MV-4-11 (cell line): ENCODE data around the gene SLC25A21.

Experiments
- DNase-seq: peaks from one replicate; lab custom pipeline; 2025; lab: John Stamatoyannopoulos, UW

Gene SLC25A21

DNA sequence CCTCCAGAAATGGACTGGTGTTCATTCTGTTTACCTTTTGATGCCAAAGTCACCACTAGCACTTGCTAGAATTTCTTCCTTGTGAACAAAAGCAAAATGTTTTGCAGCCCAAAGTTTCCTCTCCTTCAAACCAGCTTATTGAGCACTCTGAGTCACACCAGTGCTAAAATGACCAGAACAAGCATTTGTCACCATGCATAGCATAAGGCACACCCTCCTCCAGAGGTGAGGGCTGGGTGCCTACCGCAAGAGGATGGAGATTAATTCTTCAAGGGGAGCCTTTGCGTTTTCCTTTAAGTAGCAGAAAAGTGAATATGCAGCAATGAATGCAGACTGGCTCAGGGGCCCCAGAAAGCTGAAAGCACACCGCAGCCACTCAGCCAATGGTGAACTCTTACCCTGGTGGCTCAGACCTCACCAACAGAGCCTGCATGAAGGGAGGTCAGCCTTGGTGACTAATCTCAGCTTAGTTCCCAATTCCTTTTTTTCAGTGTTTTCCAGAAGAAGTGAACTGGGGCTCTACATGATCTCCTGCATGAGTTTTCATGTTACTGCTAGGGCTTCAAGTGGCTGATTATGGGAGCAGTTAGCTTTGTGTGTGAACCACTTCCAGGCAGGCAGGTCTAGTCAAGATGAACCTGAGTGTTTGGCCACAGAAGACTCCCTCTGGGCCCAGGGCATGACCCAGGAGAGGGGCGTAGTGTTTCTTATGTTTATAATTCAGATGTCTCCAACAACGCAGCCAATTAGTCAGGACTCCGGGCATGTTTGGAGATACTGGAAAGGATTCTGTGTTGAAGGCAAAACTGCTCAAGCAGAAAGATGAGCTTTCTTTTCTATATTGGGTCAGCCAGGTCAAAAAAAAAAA is 414.4 kb downstream of the SLC25A21 start:
- DNase-seq: no peak

DNA sequence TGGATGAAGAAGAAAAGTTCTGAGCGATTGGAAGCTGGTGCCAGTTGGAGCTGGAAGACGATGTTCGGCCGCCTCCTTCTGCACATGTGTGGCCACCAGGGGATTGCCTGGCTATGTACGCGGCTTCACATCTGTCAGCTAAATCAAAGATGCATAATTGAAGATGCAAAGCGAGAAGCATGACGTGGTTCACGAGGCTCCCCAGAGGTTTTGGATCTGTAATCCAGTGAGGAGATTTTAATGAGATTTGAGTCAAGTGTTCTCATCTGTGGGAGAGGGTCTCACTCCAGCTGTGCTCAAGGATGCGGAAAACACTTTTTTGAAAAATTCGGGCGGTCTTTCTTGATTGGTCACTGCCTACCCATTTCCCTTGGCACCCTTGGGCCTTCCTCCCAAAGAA is 416.2 kb downstream of the SLC25A21 start:
- DNase-seq: no peak

DNA sequence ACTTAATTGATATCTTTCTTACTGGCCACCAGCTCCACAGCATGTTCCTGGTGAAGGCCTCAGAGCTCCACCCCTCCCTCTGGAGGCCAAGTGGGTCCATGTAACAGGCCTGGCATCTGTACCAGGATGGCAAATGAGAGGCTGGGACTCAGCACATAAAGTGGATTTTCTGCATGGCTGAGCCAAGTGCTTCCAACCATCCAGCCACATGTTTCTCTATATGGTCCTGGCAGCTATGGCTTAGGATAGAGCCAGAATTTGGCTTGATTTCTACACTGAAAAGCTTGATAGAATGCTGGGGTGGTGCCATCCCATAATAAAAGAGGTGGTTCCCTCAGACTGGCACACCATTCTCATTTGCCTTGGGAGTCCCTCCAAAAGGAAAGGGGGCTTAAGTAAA is 416.6 kb downstream of the SLC25A21 start:
- DNase-seq: no peak

DNA sequence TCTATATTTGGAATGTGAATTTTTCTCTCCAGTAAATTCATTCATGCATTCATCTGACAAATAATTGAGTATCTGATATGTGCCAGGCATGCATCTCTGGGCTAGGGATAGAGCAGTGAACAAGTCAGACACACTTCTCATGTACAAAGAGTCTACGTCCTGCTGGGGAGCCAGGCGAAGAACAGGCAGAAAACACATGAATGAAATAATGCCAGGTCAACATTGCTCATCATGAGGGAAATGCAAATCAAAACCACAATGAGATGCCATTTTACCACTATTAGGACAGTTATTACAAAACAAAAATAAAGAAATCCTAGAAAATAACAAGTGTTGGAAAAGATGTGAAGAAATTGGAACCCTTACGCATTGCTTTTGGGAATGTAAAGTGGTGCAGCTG is 420.5 kb downstream of the SLC25A21 start:
- no peak for DNase-seq

DNA sequence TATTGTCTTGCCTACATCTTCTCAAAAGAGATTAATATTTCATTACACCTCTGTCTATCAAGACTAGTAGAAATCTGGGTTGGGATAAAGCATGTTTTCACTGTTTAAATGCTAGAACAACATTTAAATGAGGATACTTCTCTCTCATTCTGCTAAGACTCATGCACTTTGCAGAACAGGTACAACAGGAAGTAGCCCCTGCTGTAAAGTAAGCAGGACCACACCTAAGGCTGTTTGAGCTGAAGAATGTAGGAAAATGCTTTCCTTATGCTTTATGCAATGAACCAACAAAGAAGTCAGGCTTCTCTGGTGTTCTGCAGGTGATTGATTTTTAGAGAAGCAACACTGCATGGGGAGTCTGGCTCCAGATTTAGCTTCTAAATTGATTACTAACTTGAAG is 421.3 kb downstream of the SLC25A21 start:
- no peak for DNase-seq

DNA sequence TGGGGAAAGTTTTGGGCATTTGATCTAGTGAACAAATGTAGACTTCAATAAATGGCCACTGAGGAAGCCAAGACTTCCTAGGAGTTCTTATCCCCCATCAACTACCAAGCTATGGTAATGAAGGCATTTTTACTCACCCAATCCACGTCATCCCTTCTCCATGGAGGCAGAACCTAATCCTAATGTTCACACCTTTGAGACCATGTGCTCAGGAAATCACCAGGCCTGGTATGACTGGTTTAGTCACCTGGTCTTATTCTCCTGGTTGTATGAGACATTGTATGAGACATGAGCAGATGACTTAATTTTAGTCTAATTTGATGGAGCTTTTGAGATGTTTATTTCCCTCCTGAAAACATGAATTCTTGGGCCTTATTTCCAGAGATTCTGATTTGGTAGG is 422.2 kb downstream of the SLC25A21 start:
- DNase-seq: no peak

GRCh38 chr14:36748610-36749213 is 423.7 kb downstream of the SLC25A21 start:
- no peak for DNase-seq

- DNase-seq: no peak
These were observed 424.8 kb downstream of the SLC25A21 start for GRCh38 chr14:36747411-36748184.

DNA sequence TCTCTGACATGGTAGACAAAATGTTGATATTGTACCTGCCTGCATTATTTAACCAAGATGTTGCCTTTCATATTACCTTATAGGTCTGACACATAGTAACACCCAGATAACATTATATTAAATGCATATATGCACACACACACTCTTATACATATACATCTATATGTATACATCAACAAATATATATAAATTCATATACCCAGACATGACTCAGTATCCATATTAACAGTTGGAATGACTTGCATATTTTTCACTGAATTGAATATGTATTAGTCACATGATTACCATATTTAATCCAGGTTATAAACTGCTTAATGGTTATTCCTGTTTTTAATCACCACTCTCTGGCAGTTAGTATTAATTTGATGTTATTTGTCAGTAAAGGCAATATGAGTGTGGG is 425.5 kb downstream of the SLC25A21 start:
- DNase-seq: no peak

DNA sequence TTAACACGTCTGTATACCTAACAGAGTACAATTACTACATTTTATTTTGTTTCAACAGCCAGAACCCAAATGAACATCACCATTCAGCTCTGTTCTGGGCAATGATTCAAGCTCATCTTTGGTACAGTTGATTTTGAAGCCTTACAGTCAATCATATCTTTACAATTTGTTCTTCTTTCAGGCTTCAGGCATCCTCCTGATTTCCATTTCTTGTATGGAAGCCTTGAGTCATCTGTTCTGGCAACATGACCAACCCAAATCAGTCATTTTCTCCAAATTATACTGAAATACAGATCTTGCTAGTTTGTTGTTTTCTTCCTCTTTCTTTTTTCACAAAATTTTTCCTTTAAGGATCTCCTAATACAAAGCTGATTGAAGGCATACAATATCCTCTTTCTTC is 430.5 kb downstream of the SLC25A21 start:
- DNase-seq: no peak

DNA sequence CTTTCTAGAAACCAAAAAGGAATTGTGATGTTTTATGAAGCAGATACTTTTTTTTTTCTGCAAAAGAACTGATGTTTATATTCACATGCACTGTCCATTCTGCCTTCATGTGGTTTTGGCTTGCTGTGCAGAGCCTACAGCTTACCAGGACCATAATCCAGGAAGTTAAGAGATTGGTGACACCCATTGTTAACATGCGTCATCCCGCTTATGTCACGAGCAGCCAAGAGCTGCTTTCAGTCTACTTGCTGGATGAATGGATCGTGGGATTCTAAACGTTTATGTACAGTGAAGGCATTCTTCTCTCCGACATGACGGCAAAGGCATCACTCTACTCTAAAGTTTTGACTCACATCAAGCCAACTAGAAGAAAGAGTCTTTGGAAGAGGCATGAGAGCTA is 434.1 kb downstream of the SLC25A21 start:
- DNase-seq: no peak

- DNase-seq: no peak
These were observed 446.3 kb downstream of the SLC25A21 start for GRCh38 chr14:36726128-36726527.

DNA sequence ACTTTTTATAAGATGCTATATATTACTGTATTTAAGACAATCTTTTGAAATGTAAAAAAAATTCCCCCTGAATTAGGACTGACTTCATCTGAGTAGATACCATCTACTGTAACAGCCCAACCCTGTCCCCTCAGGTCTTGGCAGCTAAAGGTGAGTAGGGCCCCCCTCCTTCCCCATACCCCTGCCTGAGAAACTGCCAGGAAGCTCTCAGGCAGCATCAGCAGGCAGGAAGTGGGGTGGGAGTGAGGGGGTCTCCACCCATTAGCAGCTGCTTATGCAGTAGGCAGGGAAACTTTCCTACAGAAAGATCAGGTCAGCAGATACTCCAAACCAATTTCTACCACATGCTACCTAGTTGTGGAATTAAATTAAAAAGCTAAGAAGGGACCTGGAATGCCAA is 448.2 kb downstream of the SLC25A21 start:
- no peak for DNase-seq

DNA sequence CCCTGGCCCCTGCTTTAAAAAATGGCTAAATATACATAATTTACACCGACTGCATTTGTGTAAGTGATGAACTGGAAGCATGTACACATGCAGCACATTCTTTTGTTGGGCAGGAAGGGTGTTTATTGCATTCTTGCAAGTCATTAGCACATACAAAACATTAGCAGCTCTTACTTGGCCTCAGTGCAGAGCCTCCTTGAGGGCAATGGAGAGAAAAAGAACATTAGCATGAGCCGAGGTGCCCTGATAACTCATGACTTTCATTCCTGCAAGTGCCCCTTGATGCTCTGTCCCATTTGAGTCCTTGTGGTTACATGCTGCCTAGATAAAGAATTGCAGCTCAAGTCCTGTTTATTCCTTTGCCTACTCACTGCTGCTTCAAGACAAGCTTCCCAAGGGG is 448.9 kb downstream of the SLC25A21 start:
- DNase-seq: no peak

DNA sequence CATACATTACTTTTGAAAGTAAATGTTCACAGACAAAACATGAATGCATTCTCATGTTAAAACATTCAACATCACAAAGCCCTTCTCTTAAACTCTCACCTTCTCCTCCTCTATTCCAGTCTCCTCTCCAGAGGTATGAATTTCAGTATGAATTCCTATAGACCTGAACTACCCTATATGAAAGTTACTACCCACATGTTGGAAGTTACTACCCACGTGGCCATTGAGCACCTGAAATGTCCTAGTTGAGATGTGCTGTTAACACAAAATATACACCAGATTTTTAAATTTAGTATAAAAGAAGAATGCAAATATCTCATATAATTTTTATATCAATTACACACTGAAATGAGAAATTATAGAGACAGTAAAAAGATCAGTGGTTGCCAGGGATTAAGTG is 450.5 kb downstream of the SLC25A21 start:
- DNase-seq: no peak

GRCh38 chr14:36720657-36721056 is 451.7 kb downstream of the SLC25A21 start:
- no peak for DNase-seq

GRCh38 chr14:36719823-36720222 is 452.6 kb downstream of the SLC25A21 start:
- no peak for DNase-seq

DNA sequence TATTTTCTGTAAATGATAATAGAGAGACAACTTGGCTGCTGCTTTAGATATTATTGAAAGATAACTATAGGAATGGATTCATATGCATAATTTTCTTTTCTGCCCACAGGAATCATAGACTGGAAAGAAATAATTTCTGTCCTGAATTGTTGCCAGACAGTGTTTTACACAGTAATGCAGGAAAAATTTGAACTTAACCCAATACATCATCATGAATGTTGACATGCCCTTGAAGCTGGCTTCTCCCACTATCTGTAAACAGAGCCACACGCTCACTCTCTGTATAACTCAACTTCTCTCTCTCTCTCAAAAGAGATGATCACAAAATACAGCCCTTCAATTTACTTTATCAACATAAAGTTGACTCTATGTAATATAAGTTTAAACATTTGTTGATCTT is 454.2 kb downstream of the SLC25A21 start:
- DNase-seq: no peak

DNA sequence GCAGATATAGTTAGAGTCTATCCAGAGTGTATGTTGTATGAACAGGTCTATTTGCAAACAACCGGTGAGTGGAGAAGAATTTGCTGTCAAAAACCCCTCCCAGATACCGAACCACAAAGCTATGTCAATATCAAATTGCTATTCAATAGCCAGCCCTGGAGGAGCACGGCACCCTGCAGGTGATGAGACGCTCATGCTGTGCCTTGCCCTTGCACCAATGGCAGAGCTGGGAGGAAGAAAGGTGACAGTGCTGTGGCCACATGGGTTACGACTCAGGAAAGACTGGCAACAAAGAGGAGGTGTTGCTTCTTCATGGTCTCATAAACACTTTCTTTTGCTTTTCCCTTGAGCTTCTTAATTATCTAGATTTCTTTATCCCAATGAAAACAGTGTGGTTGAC is 455.0 kb downstream of the SLC25A21 start:
- DNase-seq: no peak

DNA sequence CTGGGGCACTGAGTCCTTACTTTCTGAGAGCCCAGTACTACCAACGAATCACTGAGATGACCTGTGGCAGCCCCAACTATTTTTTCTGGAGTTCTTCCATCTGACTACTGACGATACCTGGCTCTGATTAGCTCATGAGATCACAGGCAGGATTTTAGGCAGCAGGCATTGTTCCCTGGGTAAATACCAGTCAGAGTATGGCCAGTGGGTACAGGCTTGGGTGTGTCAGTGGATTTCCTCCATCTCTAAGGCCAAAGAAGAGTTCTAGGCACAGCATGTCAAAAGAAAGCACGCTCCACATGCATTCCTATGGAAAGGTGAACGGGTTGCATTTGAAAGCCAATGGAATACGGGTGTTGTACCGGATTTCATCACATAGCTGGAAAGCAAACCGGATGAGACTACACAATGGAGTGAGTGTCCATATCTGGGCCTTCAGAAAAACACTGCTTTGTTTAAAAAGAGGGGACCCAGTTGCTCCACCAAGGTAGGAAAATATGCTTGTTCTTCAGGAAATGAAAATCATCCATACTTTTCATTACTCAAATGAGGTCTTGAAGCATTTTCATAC is 455.7 kb downstream of the SLC25A21 start:
- no peak for DNase-seq

DNA sequence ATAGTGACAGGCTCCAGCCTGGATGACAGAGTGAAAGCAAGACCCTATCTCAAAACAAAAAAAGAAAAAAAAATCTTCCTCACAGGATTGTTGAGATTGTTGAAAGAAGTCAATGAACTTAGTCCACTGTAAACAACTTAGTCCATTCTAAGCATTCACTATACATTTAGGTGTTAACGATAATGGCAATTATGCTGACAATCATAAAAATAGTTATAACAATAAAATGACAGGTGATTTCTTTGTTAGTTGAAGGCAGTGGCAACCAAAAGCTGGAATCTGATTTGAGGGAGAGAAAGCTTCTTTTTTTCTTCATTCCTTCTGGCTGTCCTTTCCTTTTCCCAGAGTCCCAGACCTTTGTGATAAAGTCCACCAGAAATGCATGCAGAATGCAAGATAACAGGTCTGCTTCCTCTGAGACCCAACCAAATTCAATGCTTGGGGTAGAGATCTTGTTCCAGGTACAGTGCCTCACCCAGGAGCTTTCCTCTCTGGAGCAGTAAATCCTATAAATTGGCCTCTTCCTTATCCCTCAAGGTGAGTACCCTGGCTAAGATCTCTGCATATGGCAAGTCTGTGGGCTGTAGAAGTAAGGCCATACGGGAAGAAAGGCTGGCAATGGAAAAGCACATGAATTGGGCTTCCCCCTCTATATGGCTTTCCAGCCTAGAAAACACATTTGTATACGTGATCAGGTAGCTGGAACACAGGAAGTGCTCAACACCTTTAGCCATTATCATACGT is 458.3 kb downstream of the SLC25A21 start:
- DNase-seq: no peak

GRCh38 chr14:36707570-36707969 is 464.8 kb downstream of the SLC25A21 start:
- DNase-seq: no peak
